Uterus (tissue), 4 donors: ENCODE data around the gene HSPG2. TPM values are rescaled to one million over a fixed set of nuclear protein-coding genes. Genes with fewer than 3 reads are reported as not detected.

Source experiments
- DNase-seq, 2 donors: peaks; one replicate each; pipeline ENCODE4 v3.0.0-alpha.2; 2019 to 2020
- H3K27ac ChIP-seq, 2 donors: fragments of 200-600 bp; sonication (generic); 1 replicate in 1 of 2; 2 replicates in 1 of 2; pipeline ENCODE4 v1.5.1; 2016 to 2018
- H3K27me3 ChIP-seq, 2 donors: fragments of 200-600 bp; sonication (generic); one replicate each; pipeline ENCODE4 v1.5.1; 2018 to 2019; ENCODE audit warnings: control low read depth in 1 of 2
- H3K36me3 ChIP-seq, 2 donors: fragments of 200-600 bp; sonication (generic); one replicate each; pipeline ENCODE4 v1.5.1; 2019; ENCODE audit warnings: control low read depth in 1 of 2
- H3K4me1 ChIP-seq, 2 donors: fragments of 200-600 bp; sonication (generic); one replicate each; pipeline ENCODE4 v1.5.1; 2018 to 2019; ENCODE audit warnings: control low read depth in 1 of 2
- H3K4me3 ChIP-seq, 2 donors: fragments of 200-600 bp; sonication (generic); 1 replicate in 1 of 2; 2 replicates in 1 of 2; pipeline ENCODE4 v1.5.1; 2018 to 2019; ENCODE audit warnings: mild to moderate bottlenecking in 1 of 2
- H3K9me3 ChIP-seq, 2 donors: fragments of 200-600 bp; sonication (generic); one replicate each; pipeline ENCODE4 v1.5.1; 2019; ENCODE audit warnings: control low read depth in 1 of 2
- CTCF ChIP-seq, 4 experiments: fragments of 200-600 bp in 2 of 4; fragments of 450-650 bp in 2 of 4; sonication (generic) in 2 of 4; IDR thresholded peaks; one replicate each; pipeline ENCODE4 v1.5.1; 2016 to 2019; ENCODE audit warnings: antibody characterized with exemption in 4 of 4, mild to moderate bottlenecking in 2 of 4, moderate library complexity in 1 of 4
- POLR2A ChIP-seq, 2 donors: fragments of 450-650 bp; IDR thresholded peaks; one replicate each; pipeline ENCODE4 v1.6.1; 2016; ENCODE audit warnings: antibody characterized with exemption in 2 of 2, mild to moderate bottlenecking in 1 of 2, moderate library complexity in 1 of 2
- intact Hi-C: fragments of 100-400 bp; cut with DNase I; formaldehyde crosslinking; loops from one replicate; pipeline ENCODE4 v1.15.1; 2023; ENCODE audit warnings: low total_unique reads
- total RNA-seq, 4 donors: library from RNA; depleted of rRNA in 3 of 4; stranded (reverse); fragments of >200 nt in 3 of 4; gene quantifications; one replicate each; pipeline versions ENCODE4 v1.1.0 to v1.2.4, GENCODE V29; 2014 to 2023
- donor health status: DM: yes; HTN: yes; CAD: no.

HSPG2 gene
- total RNA-seq, 4 donors from 2014 or later = 96.8 to 677 (median 290) TPM

- no peak overlapping the region for H3K4me3 ChIP-seq
- no peaks in the 10 kb centered on the region for H3K27me3 ChIP-seq
- intact Hi-C loops = no loop called here
- H3K27ac ChIP-seq = no peak overlapping the region
- TF ChIP-seq POLR2A (IDR thresholded peaks at IDR 0.05) = no peak
- no peak for TF ChIP-seq CTCF (IDR thresholded peaks at IDR 0.05)
- DNase-seq = no peak
- no peaks in the 10 kb centered on the region for H3K4me1 ChIP-seq
- H3K9me3 ChIP-seq = no peaks in the 10 kb centered on the region
- H3K36me3 ChIP-seq = no peaks in the 10 kb centered on the region
Measured at GRCh38 chr1:21820597-21821232, 116.4 kb downstream of the HSPG2 start.

DNA sequence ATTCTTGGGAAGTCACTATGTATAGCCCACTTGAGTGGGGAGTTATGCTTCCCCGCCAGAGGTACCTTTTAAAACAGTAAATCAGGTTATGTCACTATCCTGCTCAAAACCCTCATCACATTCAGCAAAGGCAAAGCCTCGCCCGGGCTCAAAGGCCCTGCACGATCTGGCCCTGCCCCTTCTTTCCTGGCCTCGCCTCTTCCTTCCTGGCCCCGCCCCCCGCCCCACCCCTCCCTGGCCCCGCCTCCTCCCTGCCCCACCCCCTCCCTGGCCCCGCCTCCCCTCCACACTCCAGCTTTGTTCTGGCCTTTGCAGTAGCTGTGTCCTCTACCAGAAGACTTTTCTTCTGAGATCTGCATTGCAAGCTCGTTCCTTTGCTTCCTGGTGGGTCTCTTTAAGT is 118.5 kb downstream of the HSPG2 start:
- TF ChIP-seq POLR2A (IDR thresholded peaks at IDR 0.05) = no peak
- TF ChIP-seq CTCF (IDR thresholded peaks at IDR 0.05) = no peak
- intact Hi-C loops = no loop called here
- Histone ChIP-seq H3K27ac (no peak overlapping the region), H3K36me3 (no peaks in the 10 kb centered on the region), H3K27me3 (peaks cover 0 to 2% of the 10 kb centered on the region in 2 donors), H3K9me3 (no peaks in the 10 kb centered on the region), H3K4me3 (no peak overlapping the region), H3K4me1 (peaks cover 0 to 4% of the 10 kb centered on the region in 2 donors)
- no peak for DNase-seq

- intact Hi-C loops = no loop called here
- no peak overlapping the region for H3K4me3 ChIP-seq
- H3K27me3 ChIP-seq = peaks cover 0 to 10% of the 10 kb centered on the region in 2 donors
- no peaks in the 10 kb centered on the region for H3K9me3 ChIP-seq
- H3K4me1 ChIP-seq = peaks cover 0 to 4% of the 10 kb centered on the region in 2 donors
- no peak for DNase-seq
- TF ChIP-seq CTCF (IDR thresholded peaks at IDR 0.05) = no peak
- TF ChIP-seq POLR2A (IDR thresholded peaks at IDR 0.05) = no peak
- H3K27ac ChIP-seq = no peak overlapping the region
- no peaks in the 10 kb centered on the region for H3K36me3 ChIP-seq
Measured at GRCh38 chr1:21816602-21817302, 120.4 kb downstream of the HSPG2 start.

DNA sequence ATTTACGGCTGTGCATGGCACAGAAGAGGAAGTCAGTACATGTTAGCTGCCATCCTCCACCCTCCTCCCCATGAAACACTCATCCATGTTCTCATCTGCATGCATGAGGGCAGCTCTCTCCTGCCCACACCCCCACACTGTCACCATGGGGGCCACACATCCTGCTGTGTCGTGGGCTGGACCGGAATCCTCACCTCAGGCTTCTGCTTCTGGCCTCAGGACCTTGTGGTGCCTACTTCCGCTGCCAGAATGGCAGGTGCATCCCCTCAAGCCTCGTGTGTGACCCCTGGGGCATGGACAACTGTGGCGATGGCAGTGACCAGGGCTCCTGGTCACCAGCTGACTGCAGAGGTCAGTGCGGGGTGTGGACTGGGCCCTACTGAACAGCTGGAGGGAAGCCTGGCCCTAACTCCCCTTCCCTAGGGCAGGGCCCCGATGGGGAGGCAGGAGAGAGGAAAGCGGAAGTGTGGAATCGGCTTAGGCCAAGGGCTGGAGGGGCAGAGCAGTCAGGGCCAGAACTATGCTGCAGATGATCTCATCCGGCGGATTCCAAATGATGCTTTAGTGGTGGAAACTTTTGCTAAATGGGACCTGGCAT is 121.3 kb downstream of the HSPG2 start:
- Histone ChIP-seq H3K27me3 (peaks cover 0 to 10% of the 10 kb centered on the region in 2 donors), H3K9me3 (no peaks in the 10 kb centered on the region), H3K4me1 (peaks cover 0 to 4% of the 10 kb centered on the region in 2 donors), H3K36me3 (no peaks in the 10 kb centered on the region), H3K4me3 (no peak overlapping the region), H3K27ac (no peak overlapping the region)
- no peak for DNase-seq
- TF ChIP-seq POLR2A (IDR thresholded peaks at IDR 0.05) = no peak
- intact Hi-C loops = no loop called here

DNA sequence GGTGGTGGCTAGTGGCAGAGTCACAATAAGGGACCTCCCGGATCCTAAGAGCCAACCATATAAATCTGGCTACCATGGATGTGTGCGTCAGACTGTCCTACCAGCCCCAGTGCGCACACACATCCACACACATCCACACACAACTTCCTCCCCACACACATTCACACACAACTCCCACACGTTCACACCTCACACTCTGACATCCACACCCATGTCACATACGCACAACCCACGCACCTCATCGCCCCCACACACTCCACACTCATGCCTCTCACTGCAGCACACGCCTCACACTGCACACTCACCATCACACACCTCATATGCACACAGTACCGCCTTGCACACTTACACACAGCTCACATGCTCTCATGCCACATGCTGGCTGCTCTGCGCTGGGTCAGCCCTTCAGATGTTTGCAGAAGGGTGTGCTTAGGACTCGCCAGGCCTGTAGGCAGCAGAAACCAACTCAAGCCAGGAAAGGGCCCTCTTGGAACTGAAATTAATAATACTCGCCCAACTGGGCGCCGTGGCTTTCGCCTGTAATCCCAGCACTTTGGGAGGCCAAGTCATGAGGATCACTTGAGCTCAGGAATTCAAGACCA is 122.0 kb downstream of the HSPG2 start:
- Histone ChIP-seq H3K27me3 (peaks cover 0 to 10% of the 10 kb centered on the region in 2 donors), H3K9me3 (no peaks in the 10 kb centered on the region), H3K36me3 (no peaks in the 10 kb centered on the region), H3K27ac (no peak overlapping the region), H3K4me1 (peaks cover 0 to 4% of the 10 kb centered on the region in 2 donors), H3K4me3 (no peak overlapping the region)
- intact Hi-C loops = no loop called here
- DNase-seq = no peak
- TF ChIP-seq CTCF (IDR thresholded peaks at IDR 0.05) = no peak
- TF ChIP-seq POLR2A (IDR thresholded peaks at IDR 0.05) = no peak
